Thoracic aorta (tissue), 2 donors: Measurements from ENCODE around the gene GABRE. TPM values are rescaled to one million over a fixed set of nuclear protein-coding genes. Genes with fewer than 3 reads are reported as not detected.

Source experiments
- ATAC-seq: fragments of 150-250 bp; one replicate; pipeline ENCODE4 v1.8.0; 2017; ENCODE audit warnings: low read depth; ENCODE audit not compliant: insufficient number of reproducible peaks, low FRiP score
- DNase-seq: peaks from one replicate; pipeline ENCODE4 v3.0.0-alpha.2; 2020; ENCODE audit warnings: low spot score
- H3K27ac ChIP-seq, 2 donors: fragments of 200-600 bp; sonication (generic); 1 replicate in 1 of 2; 2 replicates in 1 of 2; pipeline ENCODE4 v1.5.1; 2016; ENCODE audit warnings: mild to moderate bottlenecking in 2 of 2, moderate library complexity in 2 of 2
- H3K27me3 ChIP-seq: fragments of 200-600 bp; sonication (generic); replicated peaks from 2 replicates; pipeline ENCODE4 v1.6.0; 2016; ENCODE audit warnings: mild to moderate bottlenecking; ENCODE audit not compliant: insufficient read depth
- H3K36me3 ChIP-seq: fragments of 200-600 bp; sonication (generic); one replicate; pipeline ENCODE4 v1.5.1; 2016
- H3K4me1 ChIP-seq, 2 donors: fragments of 200-600 bp; sonication (generic); 1 replicate in 1 of 2; 2 replicates in 1 of 2; pipeline versions ENCODE4 v1.5.1 to v1.6.0; 2016; ENCODE audit warnings: low read depth in 2 of 2, mild to moderate bottlenecking in 1 of 2; ENCODE audit not compliant: control insufficient read depth in 1 of 2
- H3K4me3 ChIP-seq: fragments of 200-600 bp; sonication (generic); 2 replicates; pipeline ENCODE4 v1.5.1; 2016; ENCODE audit warnings: mild to moderate bottlenecking
- H3K9me3 ChIP-seq: fragments of 200-600 bp; sonication (generic); 2 replicates; pipeline ENCODE4 v1.5.1; 2016
- total RNA-seq, 2 donors: library from RNA; depleted of rRNA; stranded (reverse); fragments of >200 nt; gene quantifications; one replicate each; pipeline versions ENCODE4 v1.1.0 to v1.2.3, GENCODE V29; 2016
- TF ChIP-seq, protein P1 (sequence below): fragments of 200-600 bp; sonication (generic); IDR thresholded peaks from one replicate; pipeline ENCODE4 v1.5.1; 2019; ENCODE audit warnings: antibody characterized with exemption

GABRE gene
- total RNA-seq, 2 donors from 2014 or later = 40.9 to 286 TPM

DNA sequence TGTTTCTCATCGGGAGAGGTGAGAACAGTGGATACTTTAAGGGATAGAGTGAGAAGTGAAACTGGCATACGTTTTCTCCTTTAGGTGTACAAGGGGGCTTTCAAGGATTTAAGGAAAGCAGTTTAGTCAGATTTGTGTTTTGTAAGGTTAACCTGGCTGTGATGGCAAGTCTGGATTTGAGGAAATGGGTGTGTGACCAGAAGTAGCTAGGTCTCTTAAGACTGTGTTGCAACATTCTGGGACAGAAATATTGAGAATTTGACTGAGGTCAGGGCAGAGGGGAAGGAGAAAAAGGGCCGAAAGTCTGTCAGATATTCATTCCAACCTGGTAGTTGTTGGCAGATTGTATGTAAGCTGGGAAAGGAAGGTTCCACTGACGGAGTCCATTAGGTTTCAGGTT lies 10.4 kb upstream of the GABRE start:
- Histone ChIP-seq H3K36me3 (no peaks in the 10 kb centered on the region), H3K27ac (no peak overlapping the region), H3K9me3 (no peaks in the 10 kb centered on the region), H3K4me1 (peaks cover 0 to 5% of the 10 kb centered on the region in 2 donors), H3K4me3 (no peak overlapping the region), H3K27me3 (no peaks in the 10 kb centered on the region)
- TF ChIP-seq, protein P1, sequence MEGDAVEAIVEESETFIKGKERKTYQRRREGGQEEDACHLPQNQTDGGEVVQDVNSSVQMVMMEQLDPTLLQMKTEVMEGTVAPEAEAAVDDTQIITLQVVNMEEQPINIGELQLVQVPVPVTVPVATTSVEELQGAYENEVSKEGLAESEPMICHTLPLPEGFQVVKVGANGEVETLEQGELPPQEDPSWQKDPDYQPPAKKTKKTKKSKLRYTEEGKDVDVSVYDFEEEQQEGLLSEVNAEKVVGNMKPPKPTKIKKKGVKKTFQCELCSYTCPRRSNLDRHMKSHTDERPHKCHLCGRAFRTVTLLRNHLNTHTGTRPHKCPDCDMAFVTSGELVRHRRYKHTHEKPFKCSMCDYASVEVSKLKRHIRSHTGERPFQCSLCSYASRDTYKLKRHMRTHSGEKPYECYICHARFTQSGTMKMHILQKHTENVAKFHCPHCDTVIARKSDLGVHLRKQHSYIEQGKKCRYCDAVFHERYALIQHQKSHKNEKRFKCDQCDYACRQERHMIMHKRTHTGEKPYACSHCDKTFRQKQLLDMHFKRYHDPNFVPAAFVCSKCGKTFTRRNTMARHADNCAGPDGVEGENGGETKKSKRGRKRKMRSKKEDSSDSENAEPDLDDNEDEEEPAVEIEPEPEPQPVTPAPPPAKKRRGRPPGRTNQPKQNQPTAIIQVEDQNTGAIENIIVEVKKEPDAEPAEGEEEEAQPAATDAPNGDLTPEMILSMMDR = no peak
- ATAC-seq = no peak
- no peak for DNase-seq

GRCh38 chrX:151984328-151984727 lies 9.9 kb upstream of the GABRE start:
- Histone ChIP-seq H3K36me3 (no peaks in the 10 kb centered on the region), H3K27me3 (no peaks in the 10 kb centered on the region), H3K4me1 (peaks cover 0 to 5% of the 10 kb centered on the region in 2 donors), H3K9me3 (no peaks in the 10 kb centered on the region), H3K4me3 (no peak overlapping the region), H3K27ac (no peak overlapping the region)
- ATAC-seq (peak; percentile 50), DNase-seq (no peak)
- TF ChIP-seq, protein P1 = no peak

- ATAC-seq = no peak
- DNase-seq = no peak
- Histone ChIP-seq H3K9me3 (no peaks in the 10 kb centered on the region), H3K4me1 (peaks cover 0 to 5% of the 10 kb centered on the region in 2 donors), H3K27me3 (no peaks in the 10 kb centered on the region), H3K27ac (no peak overlapping the region), H3K4me3 (no peak overlapping the region), H3K36me3 (no peaks in the 10 kb centered on the region)
- TF ChIP-seq, protein P1 = no peak
These were observed 8.7 kb upstream of the GABRE start for GRCh38 chrX:151983186-151983585.

DNA sequence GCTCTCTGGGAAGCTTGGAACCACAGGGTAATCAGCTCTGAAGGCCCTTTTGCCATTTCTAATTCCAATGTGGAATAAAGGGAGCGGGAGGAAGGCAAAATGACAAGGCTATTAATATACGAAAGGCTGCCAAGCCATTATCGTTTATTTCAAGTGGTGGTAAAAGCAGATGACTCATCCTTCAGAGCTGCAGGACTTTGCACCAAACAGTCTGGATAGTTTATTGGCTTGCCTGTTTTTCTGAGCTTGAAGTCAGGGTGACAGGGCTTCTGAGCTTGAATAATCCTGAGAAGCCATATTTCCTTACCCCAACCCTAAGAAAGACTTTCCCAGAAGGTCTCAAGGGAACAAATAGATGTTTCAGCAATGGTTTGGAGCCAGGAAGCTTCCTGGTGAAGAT lies 7.7 kb upstream of the GABRE start:
- Histone ChIP-seq H3K27ac (no peak overlapping the region), H3K4me1 (peaks cover 0 to 5% of the 10 kb centered on the region in 2 donors), H3K36me3 (no peaks in the 10 kb centered on the region), H3K27me3 (no peaks in the 10 kb centered on the region), H3K9me3 (no peaks in the 10 kb centered on the region), H3K4me3 (no peak overlapping the region)
- TF ChIP-seq, protein P1 = no peak
- no peak for ATAC-seq
- DNase-seq = no peak

GRCh38 chrX:151981129-151981528 lies 6.7 kb upstream of the GABRE start:
- no peaks in the 10 kb centered on the region for H3K27me3 ChIP-seq
- H3K9me3 ChIP-seq = no peaks in the 10 kb centered on the region
- peaks cover 0 to 5% of the 10 kb centered on the region in 2 donors for H3K4me1 ChIP-seq
- H3K27ac ChIP-seq = no peak overlapping the region
- H3K36me3 ChIP-seq = no peaks in the 10 kb centered on the region
- ATAC-seq (no peak), DNase-seq (no peak)
- TF ChIP-seq, protein P1 = no peak
- H3K4me3 ChIP-seq = no peak overlapping the region
